ENCODE measurements around the gene KCNG2.

The KCNG2 gene

GRCh38 chr18:79775441-79776221, 22.1 kb upstream of the KCNG2 start:
- H3K79me2 ChIP-seq (ENCODE audit: low read length), result no peaks in the 10 kb centered on the region
- no peak overlapping the region for H3K4me3 ChIP-seq (ENCODE audit: low read length)
- peaks cover 21% of the 10 kb centered on the region for H3K27me3 ChIP-seq (ENCODE audit: low read depth, low read length)
- no peaks in the 10 kb centered on the region for H3K4me1 ChIP-seq (ENCODE audit: low read length)
- H3K36me3 ChIP-seq (replicated peaks; ENCODE audit: low read depth, low read length), result no peaks in the 10 kb centered on the region
- H3K9me3 ChIP-seq (ENCODE audit: insufficient read depth, low read length), result no peaks in the 10 kb centered on the region
- no peak overlapping the region for H3K9ac ChIP-seq (ENCODE audit: low read length)
- no peak overlapping the region for H2AFZ ChIP-seq (ENCODE audit: low read depth, low read length)
- H3K27ac ChIP-seq (ENCODE audit: low read length), result no peak overlapping the region
- H4K20me1 ChIP-seq (ENCODE audit: insufficient read depth, low read length), result no peaks in the 10 kb centered on the region
- H3K4me2 ChIP-seq (ENCODE audit: low read length), result no peak overlapping the region
- TF ChIP-seq CTCF (IDR thresholded peaks at IDR 0.05; ENCODE audit: low read depth, low read length) (no peak), EZH2phosphoT487 (IDR thresholded peaks at IDR 0.05; ENCODE audit: low read depth) (no peak)

GRCh38 chr18:79776674-79777073, 21.1 kb upstream of the KCNG2 start:
- H3K27me3 ChIP-seq (ENCODE audit: low read depth, low read length), result peaks cover 21% of the 10 kb centered on the region
- H3K36me3 ChIP-seq (replicated peaks; ENCODE audit: low read depth, low read length), result no peaks in the 10 kb centered on the region
- H3K9me3 ChIP-seq (ENCODE audit: insufficient read depth, low read length), result no peaks in the 10 kb centered on the region
- H3K27ac ChIP-seq (ENCODE audit: low read length), result no peak overlapping the region
- no peaks in the 10 kb centered on the region for H3K79me2 ChIP-seq (ENCODE audit: low read length)
- H3K4me3 ChIP-seq (ENCODE audit: low read length), result no peak overlapping the region
- H4K20me1 ChIP-seq (ENCODE audit: insufficient read depth, low read length), result no peaks in the 10 kb centered on the region
- H3K4me2 ChIP-seq (ENCODE audit: low read length), result no peak overlapping the region
- no peak overlapping the region for H2AFZ ChIP-seq (ENCODE audit: low read depth, low read length)
- H3K4me1 ChIP-seq (ENCODE audit: low read length), result no peaks in the 10 kb centered on the region
- H3K9ac ChIP-seq (ENCODE audit: low read length), result no peak overlapping the region
- TF ChIP-seq CTCF (IDR thresholded peaks at IDR 0.05; ENCODE audit: low read depth, low read length), result no peak
- TF ChIP-seq EZH2phosphoT487 (IDR thresholded peaks at IDR 0.05; ENCODE audit: low read depth), result no peak

- TF ChIP-seq CTCF (IDR thresholded peaks at IDR 0.05; ENCODE audit: low read depth, low read length) (no peak), EZH2phosphoT487 (IDR thresholded peaks at IDR 0.05; ENCODE audit: low read depth) (no peak)
- Histone ChIP-seq H3K9me3 (ENCODE audit: insufficient read depth, low read length) (no peaks in the 10 kb centered on the region), H3K27ac (ENCODE audit: low read length) (no peak overlapping the region), H3K4me2 (ENCODE audit: low read length) (no peak overlapping the region), H3K79me2 (ENCODE audit: low read length) (no peaks in the 10 kb centered on the region), H3K36me3 (replicated peaks; ENCODE audit: low read depth, low read length) (no peaks in the 10 kb centered on the region), H3K9ac (ENCODE audit: low read length) (no peak overlapping the region), H2AFZ (ENCODE audit: low read depth, low read length) (no peak overlapping the region), H3K4me3 (ENCODE audit: low read length) (no peak overlapping the region), H4K20me1 (ENCODE audit: insufficient read depth, low read length) (no peaks in the 10 kb centered on the region), H3K27me3 (ENCODE audit: low read depth, low read length) (peaks cover 21% of the 10 kb centered on the region), H3K4me1 (ENCODE audit: low read length) (no peaks in the 10 kb centered on the region)
Measured at GRCh38 chr18:79778291-79778791, 19.4 kb upstream of the KCNG2 start.

- no peaks in the 10 kb centered on the region for H4K20me1 ChIP-seq (ENCODE audit: insufficient read depth, low read length)
- no peaks in the 10 kb centered on the region for H3K9me3 ChIP-seq (ENCODE audit: insufficient read depth, low read length)
- no peak overlapping the region for H3K9ac ChIP-seq (ENCODE audit: low read length)
- H3K4me2 ChIP-seq (ENCODE audit: low read length), result no peak overlapping the region
- TF ChIP-seq CTCF (IDR thresholded peaks at IDR 0.05; ENCODE audit: low read depth, low read length) (no peak), EZH2phosphoT487 (IDR thresholded peaks at IDR 0.05; ENCODE audit: low read depth) (no peak)
- H3K27ac ChIP-seq (ENCODE audit: low read length), result no peak overlapping the region
- H3K4me1 ChIP-seq (ENCODE audit: low read length), result no peaks in the 10 kb centered on the region
- no peak overlapping the region for H2AFZ ChIP-seq (ENCODE audit: low read depth, low read length)
- H3K27me3 ChIP-seq (ENCODE audit: low read depth, low read length), result peaks cover 21% of the 10 kb centered on the region
- no peak overlapping the region for H3K4me3 ChIP-seq (ENCODE audit: low read length)
- H3K79me2 ChIP-seq (ENCODE audit: low read length), result no peaks in the 10 kb centered on the region
- no peaks in the 10 kb centered on the region for H3K36me3 ChIP-seq (replicated peaks; ENCODE audit: low read depth, low read length)
Measured at GRCh38 chr18:79779021-79779699, 18.6 kb upstream of the KCNG2 start.
